GM21390 (cell line): ENCODE results near the gene PLET1.
A peak's percentile ranks its signal among the peaks of the same experiment; 100 is the strongest.

Experiments used
- ATAC-seq: cut with Tn5 transposase; IDR thresholded peaks from one replicate; pipeline ENCODE4 v1.9.1; 2021; ENCODE audit not compliant: unreplicated experiment

Gene PLET1

DNA sequence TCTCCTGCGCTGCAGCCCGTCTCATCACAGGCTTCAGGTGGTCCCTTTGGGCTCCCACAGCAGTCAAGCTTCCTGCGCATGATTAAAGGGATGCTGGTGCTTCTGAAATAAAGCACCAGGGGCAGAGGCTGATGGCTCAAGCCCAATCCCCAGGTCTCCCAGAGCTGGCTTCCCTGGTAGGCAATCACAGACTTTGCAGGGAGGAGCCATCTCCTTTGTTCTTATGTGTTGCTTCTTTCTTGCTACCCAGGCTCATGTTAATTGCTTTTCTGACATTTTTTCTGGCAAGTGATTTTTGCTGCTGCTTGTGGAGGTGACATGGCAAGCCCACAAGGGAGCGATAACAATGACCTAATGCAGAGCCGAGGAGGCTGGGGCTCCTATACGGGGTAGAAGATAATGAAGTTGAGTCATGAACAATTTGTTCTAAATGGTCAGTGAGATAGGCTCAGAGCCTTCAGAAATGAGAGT is 25.2 kb upstream of the PLET1 start:
- no peak for ATAC-seq

DNA sequence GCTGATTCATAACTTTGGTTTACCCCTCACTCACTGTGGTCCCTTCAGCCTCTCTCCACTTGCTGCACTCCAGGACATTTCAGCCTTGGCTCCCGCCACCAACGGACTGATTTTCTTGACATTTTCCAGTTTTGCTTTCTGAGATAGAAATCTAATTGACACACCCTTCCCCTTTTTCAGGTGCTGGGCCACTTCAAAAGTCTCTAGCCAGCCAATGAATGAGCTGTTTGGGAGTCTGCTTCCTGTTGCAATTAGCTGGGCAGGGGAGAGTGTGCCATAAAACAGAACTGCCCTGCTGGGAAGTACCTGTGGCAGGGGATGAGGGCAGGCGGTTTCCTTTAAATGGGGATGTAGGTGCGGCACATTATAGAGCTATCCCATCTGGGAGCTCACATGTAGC is 21.1 kb upstream of the PLET1 start:
- ATAC-seq: no peak

DNA sequence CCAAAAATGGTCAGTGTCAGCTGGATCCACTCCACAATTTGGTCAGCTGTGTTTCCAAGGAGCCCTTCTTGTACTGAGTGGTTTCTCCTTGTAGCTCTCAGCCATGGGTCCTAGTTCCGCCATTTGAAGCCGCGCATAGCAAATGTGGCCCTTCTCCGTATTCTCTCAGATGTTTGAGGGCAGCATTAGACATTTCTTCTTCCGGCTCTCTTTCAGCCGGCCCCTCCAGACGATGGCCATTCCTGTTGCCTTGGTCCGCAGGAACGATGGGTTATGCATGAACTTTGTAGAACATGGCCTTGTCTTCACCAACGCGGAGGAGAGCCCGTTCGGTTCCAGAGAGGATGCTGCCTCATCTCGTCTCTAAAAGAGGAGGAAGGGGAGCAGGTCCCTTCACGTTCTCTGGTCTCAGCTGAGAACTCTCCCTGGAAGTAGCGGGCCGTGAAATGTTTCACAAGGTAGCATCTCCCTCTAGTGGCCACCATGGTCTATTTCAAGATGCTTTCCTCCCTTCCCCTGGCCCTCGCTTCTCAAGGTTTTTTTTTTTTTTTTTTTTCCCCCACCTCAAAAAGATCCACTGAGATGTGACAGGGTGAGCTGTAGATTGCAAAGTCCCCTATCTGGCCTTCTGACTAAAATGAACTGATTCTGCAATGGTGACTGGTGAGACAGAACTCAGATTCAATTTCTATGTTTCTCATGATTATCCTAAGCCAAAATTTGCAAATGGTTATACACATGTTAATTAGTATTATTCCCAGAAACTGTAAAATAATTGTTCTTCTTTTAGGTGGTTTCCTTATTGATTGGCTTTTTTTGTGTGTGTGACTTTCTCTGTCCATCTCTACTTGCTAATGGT is 19.8 kb upstream of the PLET1 start:
- peak; percentile 85 for ATAC-seq

DNA sequence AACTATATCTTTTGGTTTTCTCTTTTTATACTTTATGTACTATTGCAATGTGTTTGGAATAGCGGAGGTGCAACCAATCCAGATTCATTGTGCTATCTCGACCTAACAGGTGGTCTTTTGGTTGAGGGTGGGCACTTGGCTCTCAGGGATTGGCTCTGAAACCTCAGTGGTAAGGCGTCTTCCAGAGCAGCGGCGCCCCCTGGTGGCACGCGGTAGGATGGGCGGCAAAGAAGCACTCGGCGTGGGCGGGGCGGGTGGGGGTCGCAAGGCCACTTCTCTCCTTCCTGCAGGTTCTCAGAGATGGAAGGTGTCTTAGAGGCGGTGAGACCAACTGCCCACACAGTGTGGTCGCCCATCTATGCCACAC is 19.2 kb upstream of the PLET1 start:
- peak; percentile 48 for ATAC-seq

DNA sequence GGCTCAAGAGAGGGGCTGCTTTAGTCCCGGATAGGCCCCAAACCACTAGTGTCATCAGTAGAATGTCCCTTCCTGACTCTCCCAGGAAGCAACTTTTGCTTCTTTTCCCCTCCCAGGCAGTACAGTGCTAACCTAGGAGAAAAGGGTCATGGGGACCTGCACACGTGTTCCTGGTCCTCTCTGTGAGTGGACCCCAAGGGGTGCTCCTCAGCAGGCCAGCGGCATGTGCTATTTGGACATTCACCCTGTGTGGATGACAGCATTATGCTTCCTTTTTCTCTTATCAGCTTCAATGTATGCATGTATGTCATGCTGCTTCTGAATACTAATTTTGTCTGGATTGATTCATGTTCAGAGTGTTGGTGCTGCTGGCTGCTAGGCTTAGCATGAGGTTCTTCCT is 18.1 kb upstream of the PLET1 start:
- no peak for ATAC-seq

DNA sequence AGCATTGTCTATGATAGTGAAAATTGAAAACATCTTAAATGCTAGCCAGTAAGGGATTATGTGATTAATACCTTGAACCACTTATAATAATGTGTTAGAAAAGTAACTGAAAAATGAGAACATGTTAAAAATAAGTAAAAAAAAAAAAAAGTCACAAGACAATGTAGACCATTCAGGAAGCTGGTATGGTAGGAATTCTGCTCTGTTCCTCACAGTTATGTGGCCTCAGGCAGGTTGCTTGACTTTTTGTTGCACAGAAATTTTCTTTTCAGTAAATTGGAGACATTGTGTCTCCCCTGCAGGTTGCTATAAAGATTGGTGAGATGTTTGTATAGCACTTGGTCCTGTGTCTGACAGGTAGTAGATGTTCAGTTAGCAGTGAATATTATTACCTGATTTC is 17.3 kb upstream of the PLET1 start:
- ATAC-seq: no peak

DNA sequence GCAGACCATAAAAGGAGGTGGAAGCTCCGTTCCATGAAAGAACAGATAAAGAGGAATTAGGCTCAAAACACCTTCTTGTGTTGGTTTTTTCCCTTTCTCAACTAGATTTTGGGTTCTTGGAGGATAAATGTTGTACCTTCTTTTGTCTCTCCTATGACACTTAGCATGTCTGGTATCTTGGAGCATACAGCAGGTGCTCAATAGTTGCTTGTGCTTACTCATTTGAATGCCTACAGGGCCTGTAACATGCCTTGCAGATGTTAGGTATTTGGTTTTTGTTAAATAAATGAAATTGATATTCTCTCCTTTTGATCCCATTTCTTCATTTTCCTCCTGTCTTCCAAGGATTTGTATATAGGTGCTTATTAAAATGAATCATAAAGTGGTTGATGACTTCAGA is 16.4 kb upstream of the PLET1 start:
- ATAC-seq: no peak

DNA sequence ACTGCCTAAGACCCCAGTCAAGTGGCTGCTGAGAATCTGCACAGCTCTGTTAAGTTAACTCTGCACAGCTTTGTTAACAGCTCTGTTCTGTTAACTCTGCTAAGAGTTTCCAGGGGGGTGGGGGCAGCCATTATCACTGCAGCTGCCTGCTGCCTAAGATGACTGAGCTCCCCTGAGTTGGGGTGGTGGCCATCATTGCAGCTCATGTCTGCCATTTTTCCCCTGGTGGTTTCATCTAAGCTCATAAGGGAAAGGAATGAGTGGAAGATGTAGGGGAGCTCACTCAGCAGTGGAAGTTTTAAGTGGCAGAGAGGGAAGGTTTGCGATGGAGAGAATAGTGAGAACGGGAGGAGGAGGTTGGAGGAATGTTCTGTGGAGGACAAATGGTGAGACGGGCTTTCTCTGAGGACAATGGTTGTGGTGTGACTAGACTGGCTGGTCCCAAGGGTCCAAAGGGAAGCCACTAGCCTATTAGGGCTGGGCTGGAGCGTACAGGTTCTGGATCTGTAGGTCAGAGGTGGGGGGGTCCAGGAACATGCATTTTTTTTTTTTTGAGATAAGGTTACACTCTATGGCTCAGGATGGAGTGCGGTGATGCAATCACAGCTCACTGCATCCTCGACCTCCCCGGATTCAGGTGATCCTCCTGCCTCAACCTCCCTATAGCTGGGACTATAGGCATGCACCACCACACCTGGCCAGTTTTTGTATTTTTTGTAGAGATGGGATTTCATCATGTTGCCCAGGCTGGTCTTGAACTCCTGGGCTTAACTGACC is 13.5 kb upstream of the PLET1 start:
- ATAC-seq: no peak

DNA sequence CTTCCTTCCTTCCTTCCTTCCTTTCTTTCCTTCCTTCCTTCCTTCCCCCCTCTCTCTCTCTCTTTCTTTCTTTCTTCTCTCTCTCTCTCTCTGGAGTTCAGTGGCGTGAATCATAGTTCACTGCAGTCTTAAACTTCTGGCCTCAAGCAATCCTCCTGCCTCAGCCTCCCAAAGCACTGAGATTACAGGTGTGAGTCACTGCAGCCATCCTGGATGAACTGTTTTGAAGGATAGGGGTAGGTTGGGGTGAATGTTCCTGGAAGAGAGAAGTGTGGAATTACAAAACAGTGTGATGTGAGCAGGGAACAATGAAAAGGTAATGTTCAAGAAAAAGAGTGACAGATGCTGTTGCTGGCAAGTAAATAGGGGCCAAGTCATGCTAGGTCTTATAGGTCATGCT is 12.4 kb upstream of the PLET1 start:
- no peak for ATAC-seq

DNA sequence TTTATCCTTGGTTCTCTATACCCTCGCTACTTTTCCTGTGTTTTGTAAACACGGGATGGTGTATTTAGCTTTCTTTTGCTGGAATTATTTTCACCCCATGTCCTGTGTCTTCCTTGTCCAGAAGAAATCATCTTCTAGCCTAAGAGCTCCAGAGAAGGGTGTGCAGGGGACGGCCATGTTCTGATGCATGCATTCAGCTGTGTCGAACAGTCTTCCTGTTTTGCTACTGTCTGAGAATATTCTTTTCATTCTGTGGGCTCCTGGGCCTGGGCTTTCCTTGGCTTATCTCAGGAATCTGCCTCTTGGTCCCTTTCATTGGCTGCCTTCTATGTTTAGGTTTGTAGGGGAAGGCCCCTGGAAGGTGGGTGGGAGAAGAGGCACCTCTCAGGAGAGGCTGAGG is 10.6 kb upstream of the PLET1 start:
- no peak for ATAC-seq

DNA sequence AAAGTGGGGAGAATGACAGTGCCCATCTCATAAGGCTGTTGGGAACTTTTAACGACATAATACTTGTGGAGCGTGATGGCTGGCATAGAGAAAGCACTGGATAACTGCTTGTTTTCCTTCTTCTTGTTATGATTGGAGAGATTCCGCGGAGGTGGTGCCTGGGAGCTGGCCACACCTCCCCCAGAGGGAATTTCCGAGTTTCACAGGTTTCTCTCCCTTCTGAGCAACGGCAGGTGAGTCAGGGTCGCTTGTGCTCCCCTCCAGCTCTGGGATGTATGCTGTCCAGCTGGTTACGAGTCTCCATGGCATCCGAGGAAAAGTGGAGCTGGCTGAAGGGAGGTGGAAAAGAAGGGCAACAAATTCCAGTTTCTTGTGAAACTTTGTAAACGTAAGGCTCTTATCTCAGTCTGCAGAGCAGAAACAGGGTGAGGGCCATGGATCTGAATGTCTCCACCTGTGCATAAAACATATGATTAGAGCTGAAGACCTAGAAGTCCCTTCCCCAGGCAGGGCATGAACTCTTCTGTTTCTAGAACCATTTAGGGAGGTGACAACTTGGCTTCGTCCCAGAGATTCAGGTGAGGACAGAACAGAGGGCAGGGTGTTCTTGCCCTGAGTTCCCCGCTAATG is 10.0 kb upstream of the PLET1 start:
- no peak for ATAC-seq

DNA sequence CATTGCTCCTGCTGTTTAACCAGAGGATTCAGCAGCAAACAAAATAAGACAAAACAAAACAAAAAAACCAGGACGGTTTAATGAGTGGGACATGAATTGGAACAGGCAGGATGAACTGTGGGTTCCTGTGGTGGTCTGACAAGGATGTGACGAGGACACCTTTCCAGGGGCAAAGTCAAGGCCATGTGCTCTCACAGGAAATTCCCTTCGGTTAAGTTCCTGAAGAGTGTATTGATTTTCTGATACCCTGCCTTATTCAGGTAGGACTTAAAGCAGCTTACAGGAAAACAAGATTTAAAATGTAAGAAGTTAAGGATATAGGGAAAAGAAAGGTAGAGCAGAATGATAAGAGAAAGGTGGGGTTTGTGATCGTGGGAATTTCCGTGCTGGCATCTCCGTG is 8.5 kb upstream of the PLET1 start:
- no peak for ATAC-seq

DNA sequence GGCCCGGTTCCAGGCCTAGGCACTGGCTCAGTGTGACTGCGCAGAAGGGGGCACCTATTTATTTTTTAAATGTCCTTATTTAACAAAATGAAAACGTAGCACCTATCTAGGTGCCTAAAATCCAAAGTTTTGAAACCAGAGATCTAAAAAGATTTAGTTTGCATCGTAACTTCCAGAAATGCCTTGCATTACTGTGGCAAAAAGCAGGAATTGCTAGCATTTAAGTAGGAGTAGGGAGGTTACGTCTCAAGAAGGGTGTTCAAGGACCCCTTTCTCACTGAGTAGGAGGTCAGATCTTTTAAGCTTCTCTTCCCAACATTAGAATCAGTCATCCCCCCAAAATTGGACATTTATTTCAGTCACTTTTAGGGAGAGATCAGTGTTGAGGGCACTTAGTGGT is 7.7 kb upstream of the PLET1 start:
- no peak for ATAC-seq

DNA sequence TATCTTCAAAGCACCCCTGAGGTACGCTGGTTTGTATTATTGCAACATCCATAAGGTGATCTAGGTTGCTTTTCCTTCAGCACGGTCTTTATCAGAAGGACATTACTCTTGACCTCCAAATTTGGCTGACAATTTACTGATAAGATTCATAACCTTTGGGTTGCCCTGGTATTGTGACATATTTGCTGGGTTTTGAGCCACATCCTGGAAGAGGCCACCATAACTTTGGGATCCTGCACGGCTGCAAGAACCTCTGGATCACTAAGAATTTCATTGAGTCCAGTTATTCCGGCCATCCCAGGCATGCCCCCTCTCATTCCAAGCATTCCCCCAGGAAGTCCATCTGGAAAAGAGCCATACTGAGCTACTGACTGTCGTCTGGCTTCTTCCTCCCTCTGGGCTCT is 6.5 kb upstream of the PLET1 start:
- no peak for ATAC-seq

DNA sequence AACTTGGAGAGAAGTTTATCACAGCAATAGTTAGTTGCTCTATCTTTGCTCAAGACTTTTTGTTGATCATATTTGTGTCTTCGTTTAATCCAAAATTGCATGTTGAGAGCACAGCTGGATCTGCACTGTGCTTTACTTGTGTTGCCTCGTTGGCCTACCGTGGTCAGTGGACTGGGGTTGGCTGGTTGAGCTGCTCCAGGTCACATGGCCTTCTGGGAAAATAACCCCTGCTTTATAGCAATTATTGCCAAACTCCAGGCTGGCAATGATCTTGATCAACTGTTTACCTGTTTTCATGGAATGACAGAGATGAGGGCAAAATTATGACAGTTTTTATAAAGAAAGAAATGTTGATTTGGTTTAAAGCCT is 5.7 kb upstream of the PLET1 start:
- no peak for ATAC-seq

DNA sequence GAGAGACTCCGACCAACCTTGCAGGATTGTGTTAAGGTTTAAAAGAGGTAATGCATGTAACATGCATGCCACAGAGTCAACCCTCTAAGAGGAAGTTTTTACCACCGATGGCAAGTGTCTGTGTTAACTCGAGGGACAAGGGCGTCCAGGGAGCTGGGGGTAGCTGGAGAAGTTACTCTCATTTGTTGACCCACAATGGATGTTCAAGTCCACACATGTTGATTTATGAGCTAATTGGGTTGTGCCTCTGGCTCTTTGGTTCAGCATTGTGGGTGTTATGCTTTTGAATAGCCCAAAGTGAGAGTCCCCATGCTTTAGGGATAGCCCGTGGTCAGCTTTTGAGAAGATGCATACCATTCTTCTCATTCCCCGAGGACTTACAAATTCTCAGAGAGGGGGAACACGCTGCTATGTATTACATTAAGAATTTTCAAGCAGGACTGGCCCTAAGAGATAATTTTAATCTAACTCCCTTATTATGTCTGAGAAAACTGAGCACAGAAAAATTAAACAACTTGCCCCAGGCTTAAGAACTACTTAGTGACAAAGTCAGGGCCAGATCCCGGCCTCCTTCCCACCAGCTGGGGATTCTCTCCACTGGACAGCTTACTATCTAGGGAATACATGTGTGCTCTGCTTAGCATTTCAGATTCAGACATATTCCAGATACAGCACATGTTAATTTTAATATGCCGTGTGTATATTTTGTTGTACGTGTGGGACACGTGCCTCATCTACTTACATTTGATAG is 5.2 kb upstream of the PLET1 start:
- ATAC-seq: no peak

DNA sequence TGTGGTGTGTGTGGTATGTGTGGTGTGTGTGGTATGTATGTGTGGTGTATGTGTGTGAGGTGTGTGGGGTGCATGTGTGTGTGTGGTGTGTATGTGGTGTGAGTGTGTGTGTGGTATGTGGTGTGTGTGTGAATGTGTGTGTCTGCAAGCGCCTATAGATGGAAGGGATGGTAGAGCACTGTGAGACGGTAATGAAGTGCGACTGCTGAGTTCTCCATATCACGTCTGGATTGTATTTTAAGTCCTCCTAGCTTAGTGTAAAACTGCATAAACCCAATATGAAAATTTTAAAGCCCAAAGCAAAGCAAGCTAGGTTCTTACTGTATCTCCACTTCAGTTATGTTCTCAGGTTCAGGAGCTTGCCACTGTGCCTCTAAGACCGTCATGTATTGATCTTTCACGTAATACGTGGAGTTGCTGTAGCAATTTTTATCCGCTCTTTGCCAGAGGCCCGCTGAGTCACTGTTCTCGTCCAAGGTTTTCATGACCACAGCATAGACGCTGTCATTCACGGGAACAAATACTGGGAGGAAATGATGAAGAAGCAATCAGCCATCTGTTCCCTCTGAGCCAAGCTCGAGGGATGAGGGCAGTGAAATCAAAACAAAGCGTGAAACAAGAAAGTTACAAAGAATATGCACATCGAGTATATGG is 5.5 kb downstream of the PLET1 start:
- ATAC-seq: no peak

DNA sequence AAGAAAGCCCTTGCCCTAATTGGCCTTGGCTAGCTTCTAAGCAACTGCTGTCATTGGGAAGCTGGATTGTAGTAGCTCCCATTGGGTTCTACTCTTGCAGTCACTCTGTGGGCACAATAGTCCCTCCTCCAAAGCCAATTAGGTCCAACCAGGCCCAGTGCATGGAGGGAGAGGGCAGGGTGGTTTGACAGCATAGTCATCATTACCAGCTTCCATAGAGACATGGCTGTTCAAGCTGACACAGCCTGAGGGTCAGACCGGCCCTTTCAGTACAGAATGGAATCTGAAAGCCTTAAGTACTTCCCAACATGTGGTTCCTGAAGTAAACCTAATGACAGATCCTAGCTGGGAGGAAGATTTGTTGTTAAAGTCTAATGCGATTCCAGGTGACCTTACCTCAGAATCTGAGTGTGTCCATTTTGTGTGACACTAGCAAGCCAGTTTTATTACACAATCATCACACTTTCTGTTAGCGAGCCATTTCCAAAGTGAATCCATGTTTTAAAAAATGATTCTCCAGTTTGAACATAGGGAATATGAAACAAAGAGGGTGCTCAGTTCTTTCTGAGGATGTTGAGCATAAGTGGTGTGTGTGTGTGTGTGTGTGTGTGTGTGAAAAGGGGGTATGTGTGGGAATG is 6.9 kb downstream of the PLET1 start:
- ATAC-seq: no peak

DNA sequence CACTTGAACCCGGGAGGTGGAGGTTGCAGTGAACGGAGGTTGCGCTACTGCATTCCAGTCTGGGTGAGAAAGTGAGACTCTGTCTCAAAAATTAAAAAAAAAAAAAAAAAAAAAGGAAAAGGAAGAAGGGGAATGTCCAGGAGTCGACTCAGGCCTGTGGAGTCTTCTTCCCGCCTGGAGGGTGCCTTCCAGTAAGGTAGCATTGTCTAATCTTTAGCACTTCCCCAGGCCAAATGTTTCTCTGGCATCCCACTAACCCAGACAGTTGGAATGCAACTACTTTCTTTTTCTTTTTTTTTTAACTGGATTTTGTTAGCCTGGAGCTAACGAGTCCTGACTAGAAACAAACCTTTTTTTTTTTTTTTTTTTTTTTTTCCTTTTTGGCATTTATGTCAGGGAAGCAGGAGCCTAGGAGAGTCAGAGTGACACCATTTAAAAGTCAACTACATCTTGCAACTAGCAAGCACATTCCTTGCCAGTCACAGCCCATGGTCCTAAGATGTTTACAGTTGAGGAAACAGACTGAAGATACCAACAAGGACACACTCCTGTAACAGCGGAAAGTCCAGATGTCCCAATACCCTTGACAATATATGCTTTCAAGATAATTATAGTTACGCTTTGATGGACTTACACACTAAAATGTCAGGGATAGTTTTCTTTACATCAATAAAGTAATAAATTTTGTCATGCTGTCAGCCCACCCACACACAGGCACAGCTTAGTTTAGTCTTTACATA is 10.6 kb downstream of the PLET1 start:
- ATAC-seq: no peak

DNA sequence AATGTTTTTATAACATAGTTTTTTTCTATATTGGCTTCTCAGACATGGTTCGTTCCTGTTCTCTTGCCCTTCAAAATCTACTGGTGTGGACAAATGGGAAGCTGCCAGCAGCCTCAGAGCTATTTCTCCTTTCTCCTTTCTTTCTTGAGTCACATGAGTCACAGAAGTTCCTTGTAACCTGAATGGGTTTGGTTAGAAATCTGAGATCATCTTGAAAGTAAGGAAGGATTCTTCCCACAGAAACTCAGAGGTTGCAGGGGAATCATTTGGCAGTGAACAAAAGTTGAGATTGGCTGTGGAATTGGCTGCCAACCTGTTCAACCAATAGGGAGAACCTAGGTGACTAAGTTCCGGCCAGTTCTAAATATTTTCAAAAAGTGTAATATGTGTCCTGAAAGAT is 12.5 kb downstream of the PLET1 start:
- ATAC-seq: no peak
